ENCODE measurements around the gene GALNT12.

- TF ChIP-seq CTCF (IDR thresholded peaks at IDR 0.05) (no peak), POLR2AphosphoS5 (IDR thresholded peaks at IDR 0.05) (no peak)
Observed at GRCh38 chr9:98870782-98871557, 63.5 kb downstream of the GALNT12 start.

All from breast epithelium (tissue), 3 donors.